Gastrocnemius medialis (tissue), 4 donors: ENCODE data around the gene NAA10. TPM values are rescaled to one million over a fixed set of nuclear protein-coding genes. Genes with fewer than 3 reads are reported as not detected.

Experiments used
- ATAC-seq, 2 donors: fragments of 150-250 bp; one replicate each; pipeline ENCODE4 v1.9.1; 2016
- DNase-seq, 2 donors: peaks; one replicate each; pipeline ENCODE4 v3.0.0-alpha.2; 2019
- H3K27ac ChIP-seq, 4 donors: fragments of 200-600 bp; sonication (generic); 1 replicate in 1 of 4; 2 replicates in 3 of 4; pipeline ENCODE4 v1.5.1; 2016 to 2018; ENCODE audit warnings: mild to moderate bottlenecking in 2 of 4, moderate library complexity in 1 of 4
- H3K27me3 ChIP-seq, 3 donors: fragments of 200-600 bp; sonication (generic) in 2 of 3; 1 replicate in 1 of 3; 2 replicates in 2 of 3; pipeline versions ENCODE4 v1.5.1 to v1.6.0; 2016 to 2019; ENCODE audit warnings: mild to moderate bottlenecking in 1 of 3, moderate library complexity in 1 of 3
- H3K36me3 ChIP-seq, 2 donors: fragments of 200-600 bp; sonication (generic) in 1 of 2; one replicate each; pipeline ENCODE4 v1.5.1; 2017 to 2018
- H3K4me1 ChIP-seq, 2 donors: fragments of 200-600 bp; sonication (generic) in 1 of 2; one replicate each; pipeline ENCODE4 v1.5.1; 2016 to 2017; ENCODE audit warnings: mild to moderate bottlenecking in 2 of 2
- H3K4me3 ChIP-seq, 4 donors: fragments of 200-600 bp; sonication (generic) in 3 of 4; 1 replicate in 1 of 4; 2 replicates in 3 of 4; pipeline ENCODE4 v1.5.1; 2016 to 2019; ENCODE audit warnings: mild to moderate bottlenecking in 2 of 4
- H3K9me3 ChIP-seq, 3 donors: fragments of 200-600 bp; sonication (generic) in 2 of 3; 1 replicate in 1 of 3; 2 replicates in 2 of 3; pipeline ENCODE4 v1.5.1; 2016 to 2019
- CTCF ChIP-seq, 5 experiments: fragments of 450-650 bp in 3 of 5; fragments of 200-600 bp in 2 of 5; sonication (generic) in 2 of 5; IDR thresholded peaks in 4 of 5; conservative IDR thresholded peaks in 1 of 5; 1 replicate in 4 of 5; 2 replicates in 1 of 5; pipeline ENCODE4 v1.5.1; 2016 to 2019; ENCODE audit warnings: antibody characterized with exemption in 5 of 5, mild to moderate bottlenecking in 3 of 5, moderate library complexity in 3 of 5
- POLR2A ChIP-seq, 2 donors: fragments of 450-650 bp; IDR thresholded peaks; one replicate each; pipeline ENCODE4 v1.6.1; 2017; ENCODE audit warnings: antibody characterized with exemption in 2 of 2, mild to moderate bottlenecking in 2 of 2, moderate library complexity in 2 of 2
- in situ Hi-C, 4 donors: fragments of 200-750 bp; cut with MboI; loops; one replicate each; pipeline versions ENCODE4 v1.15.0 to v1.8.0; 2017; ENCODE audit warnings: low sequenced_read_pairs in 4 of 4
- intact Hi-C: fragments of 100-400 bp; cut with DNase I; formaldehyde crosslinking; loops from one replicate; pipeline ENCODE4 v1.15.1; 2023; ENCODE audit warnings: low total_unique reads
- total RNA-seq, 4 donors: library from RNA; depleted of rRNA; stranded (reverse); fragments of >200 nt; gene quantifications; one replicate each; pipeline versions ENCODE4 v1.1.0 to v1.2.3, GENCODE V29; 2016

NAA10 gene
- total RNA-seq, 4 donors from 2014 or later: 76.3 to 175 (median 111) TPM

- intact Hi-C loops: no loop called here
These were observed 27.4 kb downstream of the NAA10 start for GRCh38 chrX:153907456-153907855.

GRCh38 chrX:153906126-153906917 is 28.5 kb downstream of the NAA10 start:
- Histone ChIP-seq H3K27me3 (no peaks in the 10 kb centered on the region), H3K36me3 (no peaks in the 10 kb centered on the region), H3K27ac (no peak overlapping the region), H3K9me3 (no peaks in the 10 kb centered on the region), H3K4me1 (no peaks in the 10 kb centered on the region), H3K4me3 (no peak overlapping the region)
- in situ Hi-C loops (no loop called here), intact Hi-C loops (no loop called here)
- TF ChIP-seq POLR2A (IDR thresholded peaks at IDR 0.05) (no peak), CTCF (IDR thresholded peaks at IDR 0.05 in 4 of 5, conservative IDR thresholded peaks at IDR 0.05 in 1 of 5) (no peak)
- DNase-seq: no peak
- ATAC-seq: no peak

More at GRCh38 chrX:153907456-153907855, 27.4 kb downstream of the NAA10 start:
- no peak for DNase-seq
- ATAC-seq: no peak
- in situ Hi-C loops: no loop called here
- no peak for TF ChIP-seq POLR2A (IDR thresholded peaks at IDR 0.05)
- TF ChIP-seq CTCF (IDR thresholded peaks at IDR 0.05 in 4 of 5, conservative IDR thresholded peaks at IDR 0.05 in 1 of 5): no peak
- Histone ChIP-seq H3K9me3 (no peaks in the 10 kb centered on the region), H3K27me3 (no peaks in the 10 kb centered on the region), H3K4me1 (no peaks in the 10 kb centered on the region), H3K36me3 (no peaks in the 10 kb centered on the region), H3K27ac (no peak overlapping the region), H3K4me3 (no peak overlapping the region)

GRCh38 chrX:153905481-153906095 is 29.2 kb downstream of the NAA10 start:
- Histone ChIP-seq H3K4me1 (peaks cover 0 to 6% of the 10 kb centered on the region in 2 donors), H3K36me3 (no peaks in the 10 kb centered on the region), H3K9me3 (no peaks in the 10 kb centered on the region), H3K4me3 (peak overlapping the region in 1 of 4 donors; percentile 45), H3K27me3 (no peaks in the 10 kb centered on the region), H3K27ac (no peak overlapping the region)
- intact Hi-C loops (no loop called here), in situ Hi-C loops (no loop called here)
- no peak for ATAC-seq
- TF ChIP-seq CTCF (IDR thresholded peaks at IDR 0.05 in 4 of 5, conservative IDR thresholded peaks at IDR 0.05 in 1 of 5) (no peak), POLR2A (IDR thresholded peaks at IDR 0.05) (no peak)
- DNase-seq: no peak

- ATAC-seq (peak in 1 of 2 donors; percentile 42), DNase-seq (no peak)
- TF ChIP-seq CTCF (IDR thresholded peaks at IDR 0.05 in 4 of 5, conservative IDR thresholded peaks at IDR 0.05 in 1 of 5) (no peak), POLR2A (IDR thresholded peaks at IDR 0.05) (no peak)
- Histone ChIP-seq H3K9me3 (no peaks in the 10 kb centered on the region), H3K36me3 (no peaks in the 10 kb centered on the region), H3K4me3 (peak within 1 kb of the TSS in 3 of 4 donors; percentile 0 to 45 (median 11)), H3K27ac (peak within 1 kb of the TSS in 3 of 4 donors; percentile 40 to 55 (median 48)), H3K27me3 (no peaks in the 10 kb centered on the region), H3K4me1 (peaks cover 0 to 9% of the 10 kb centered on the region in 2 donors)
- intact Hi-C loops (no loop called here), in situ Hi-C loops (no loop called here)
These were observed 30.6 kb downstream of the NAA10 start, which contains the start of gene AVPR2 for GRCh38 chrX:153903991-153904957. TSS of gene AVPR2 (plus strand) at chrX:153904673. CDS start at chrX:153905146, 473 bp downstream.
